SK-N-DZ (cell line): ENCODE results near the gene SEL1L2.

ENCODE experiments used
- DNase-seq: peaks from one replicate; pipeline ENCODE4 v3.0.0-alpha.2; 2015; ENCODE audit warnings: low spot score

SEL1L2 gene

GRCh38 chr20:13930281-13930680, 60.1 kb downstream of the SEL1L2 start:
- DNase-seq, result no peak

GRCh38 chr20:13929836-13930235, 60.6 kb downstream of the SEL1L2 start:
- DNase-seq, result no peak

GRCh38 chr20:13928901-13929300, 61.5 kb downstream of the SEL1L2 start:
- DNase-seq, result no peak

- DNase-seq, result no peak
These were observed 63.2 kb downstream of the SEL1L2 start for GRCh38 chr20:13927171-13927570.

- no peak for DNase-seq
These were observed 68.2 kb downstream of the SEL1L2 start for GRCh38 chr20:13922241-13922640.

GRCh38 chr20:13915284-13915683, 75.1 kb downstream of the SEL1L2 start:
- DNase-seq, result no peak

- DNase-seq, result no peak
These were observed 76.8 kb downstream of the SEL1L2 start for GRCh38 chr20:13913572-13913971.

- DNase-seq, result no peak
These were observed 77.3 kb downstream of the SEL1L2 start for GRCh38 chr20:13913131-13913530.

- no peak for DNase-seq
These were observed 79.9 kb downstream of the SEL1L2 start for GRCh38 chr20:13910492-13910891.

GRCh38 chr20:13909067-13909466, 81.3 kb downstream of the SEL1L2 start:
- DNase-seq, result no peak

GRCh38 chr20:13904766-13905165, 85.6 kb downstream of the SEL1L2 start:
- DNase-seq, result no peak

- no peak for DNase-seq
These were observed 89.9 kb downstream of the SEL1L2 start for GRCh38 chr20:13900496-13900895.

GRCh38 chr20:13898012-13898612, 92.3 kb downstream of the SEL1L2 start:
- DNase-seq, result no peak

- no peak for DNase-seq
These were observed 98.8 kb downstream of the SEL1L2 start for GRCh38 chr20:13891575-13891974.

- no peak for DNase-seq
These were observed 105.6 kb downstream of the SEL1L2 start for GRCh38 chr20:13884803-13885202.

GRCh38 chr20:13883425-13883824, 107.0 kb downstream of the SEL1L2 start:
- DNase-seq, result no peak

GRCh38 chr20:13878566-13878965, 111.8 kb downstream of the SEL1L2 start:
- DNase-seq, result no peak

GRCh38 chr20:13877793-13878192, 112.6 kb downstream of the SEL1L2 start:
- no peak for DNase-seq

GRCh38 chr20:13875265-13875811, 115.1 kb downstream of the SEL1L2 start:
- DNase-seq, result no peak

GRCh38 chr20:13874394-13875157, 115.8 kb downstream of the SEL1L2 start:
- DNase-seq, result no peak

- no peak for DNase-seq
These were observed 116.6 kb downstream of the SEL1L2 start for GRCh38 chr20:13873831-13874230.

- DNase-seq, result no peak
These were observed 120.2 kb downstream of the SEL1L2 start for GRCh38 chr20:13870170-13870748.

GRCh38 chr20:13868331-13868730, 122.1 kb downstream of the SEL1L2 start:
- DNase-seq, result no peak
